Astrocyte of the cerebellum (primary cell): ENCODE measurements around the gene ALDH1L1.

ENCODE experiments used
- DNase-seq: peaks from one replicate; pipeline ENCODE4 v3.0.0-alpha.2; 2011; ENCODE audit warnings: low read depth
- H3K4me3 ChIP-seq: 2 replicates; pipeline ENCODE4 v1.5.1; 2011; ENCODE audit warnings: mild to moderate bottlenecking, low read depth, low read length, moderate library complexity
- CTCF ChIP-seq: IDR thresholded peaks from 2 replicates; pipeline ENCODE4 v1.5.1; 2012; ENCODE audit warnings: low read length, low read depth, moderate library complexity, mild to moderate bottlenecking; ENCODE audit errors: missing control alignments
- in situ Hi-C: cut with HindIII; loops from 2 replicates; pipeline ENCODE4 v1.10.0; 2017; ENCODE audit warnings: low sequenced_read_pairs

ALDH1L1 gene

GRCh38 chr3:126135406-126136076 lies 44.8 kb downstream of the ALDH1L1 start:
- in situ Hi-C loops = no loop called here
- no peak for TF ChIP-seq CTCF
- H3K4me3 ChIP-seq = no peak overlapping the region
- DNase-seq = no peak

GRCh38 chr3:126135071-126135405 lies 45.3 kb downstream of the ALDH1L1 start:
- in situ Hi-C loops = no loop called here
- TF ChIP-seq CTCF = no peak
- DNase-seq = no peak
- H3K4me3 ChIP-seq = no peak overlapping the region

GRCh38 chr3:126134219-126134975 lies 46.0 kb downstream of the ALDH1L1 start:
- no peak overlapping the region for H3K4me3 ChIP-seq
- peak; percentile 18 for DNase-seq
- TF ChIP-seq CTCF = peak; percentile 76

GRCh38 chr3:126133606-126134005 lies 46.8 kb downstream of the ALDH1L1 start:
- no peak for TF ChIP-seq CTCF
- no peak for DNase-seq
- in situ Hi-C loops = loop anchor here (5.0 kb wide), 1 partner anchor 59 kb away; no protein-coding TSS in a partner anchor
- H3K4me3 ChIP-seq = no peak overlapping the region

More at GRCh38 chr3:126134219-126134975, 46.0 kb downstream of the ALDH1L1 start:
- in situ Hi-C loops = loop anchor here (5.0 kb wide), 1 partner anchor 58 kb away; no protein-coding TSS in a partner anchor

GRCh38 chr3:126132751-126133511 lies 47.5 kb downstream of the ALDH1L1 start:
- DNase-seq = no peak
- in situ Hi-C loops = loop anchor here (5.0 kb wide), 1 partner anchor 59 kb away; no protein-coding TSS in a partner anchor
- no peak overlapping the region for H3K4me3 ChIP-seq
- peak; percentile 46 for TF ChIP-seq CTCF
